ENCODE data around the gene MACROD2.

MACROD2 gene

GRCh38 chr20:15031546-15032351 is 1036.4 kb downstream of the MACROD2 start:
- DNase-seq = no peak

GRCh38 chr20:15032352-15032622 is 1037.0 kb downstream of the MACROD2 start:
- DNase-seq = no peak

GRCh38 chr20:15033269-15033668 is 1038.0 kb downstream of the MACROD2 start:
- DNase-seq = no peak

GRCh38 chr20:15033891-15034290 is 1038.6 kb downstream of the MACROD2 start:
- DNase-seq = no peak

- DNase-seq = no peak
Observed at GRCh38 chr20:15036948-15037347, 1041.6 kb downstream of the MACROD2 start.

- no peak for DNase-seq
Observed at GRCh38 chr20:15039088-15039752, 1043.9 kb downstream of the MACROD2 start.

- no peak for DNase-seq
Observed at GRCh38 chr20:15042723-15043122, 1047.4 kb downstream of the MACROD2 start.

- DNase-seq = peak; percentile 72
Observed at GRCh38 chr20:15045246-15045645, 1049.9 kb downstream of the MACROD2 start.

- no peak for DNase-seq
Observed at GRCh38 chr20:15047042-15047441, 1051.7 kb downstream of the MACROD2 start.

GRCh38 chr20:15047601-15048000 is 1052.3 kb downstream of the MACROD2 start:
- DNase-seq = no peak

- DNase-seq = no peak
Observed at GRCh38 chr20:15056246-15056645, 1060.9 kb downstream of the MACROD2 start.

GRCh38 chr20:15058841-15059240 is 1063.5 kb downstream of the MACROD2 start:
- DNase-seq = no peak

GRCh38 chr20:15059438-15059837 is 1064.1 kb downstream of the MACROD2 start:
- DNase-seq = no peak

GRCh38 chr20:15060265-15061060 is 1065.1 kb downstream of the MACROD2 start:
- no peak for DNase-seq

- no peak for DNase-seq
Observed at GRCh38 chr20:15061061-15061430, 1065.7 kb downstream of the MACROD2 start.

GRCh38 chr20:15061955-15062354 is 1066.6 kb downstream of the MACROD2 start:
- DNase-seq = no peak

GRCh38 chr20:15063081-15063480 is 1067.8 kb downstream of the MACROD2 start:
- DNase-seq = no peak

GRCh38 chr20:15064741-15065140 is 1069.4 kb downstream of the MACROD2 start:
- DNase-seq = no peak

- no peak for DNase-seq
Observed at GRCh38 chr20:15065794-15066193, 1070.5 kb downstream of the MACROD2 start.

GRCh38 chr20:15068486-15068885 is 1073.2 kb downstream of the MACROD2 start:
- no peak for DNase-seq

GRCh38 chr20:15069355-15069754 is 1074.0 kb downstream of the MACROD2 start:
- DNase-seq = no peak

GRCh38 chr20:15071085-15071808 is 1075.9 kb downstream of the MACROD2 start:
- DNase-seq = no peak

- DNase-seq = no peak
Observed at GRCh38 chr20:15072316-15072715, 1077.0 kb downstream of the MACROD2 start.

Measured in left hindlimb (tissue), 1 donor.